Hepatic stellate cell (primary cell): ENCODE data around the gene FBXO21.
"Not testable (repeated sequence)": the region's sequence is repeated elsewhere in the genome, so short reads cannot be mapped to it uniquely, and the experiment has no call there.

Source experiments
- DNase-seq: peaks from one replicate; pipeline ENCODE4 v3.0.0; 2011; ENCODE audit warnings: low spot score

Gene FBXO21

GRCh38 chr12:117199956-117200744 lies 9.9 kb upstream of the FBXO21 start:
- DNase-seq: not testable (repeated sequence)

DNA sequence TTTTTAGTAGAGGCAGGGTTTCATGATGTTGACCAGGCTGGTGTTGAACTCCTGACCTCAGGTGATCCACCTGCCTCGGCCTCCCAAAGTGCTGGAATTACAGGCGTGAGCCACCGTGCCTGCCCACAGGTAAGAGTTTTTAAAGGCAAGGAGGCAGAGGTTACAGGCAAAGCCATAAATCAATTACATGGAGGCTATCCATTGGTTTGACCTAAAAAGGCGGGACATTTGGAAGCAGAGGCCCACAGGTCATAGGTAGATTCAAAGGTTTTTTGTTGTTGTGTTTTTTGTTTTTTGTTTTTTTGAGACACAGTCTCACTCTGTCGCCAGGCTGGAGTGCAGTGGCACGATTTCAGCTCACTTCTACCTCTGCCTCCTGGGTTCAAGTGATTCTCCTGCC lies 6.1 kb upstream of the FBXO21 start:
- DNase-seq: not testable (repeated sequence)

DNA sequence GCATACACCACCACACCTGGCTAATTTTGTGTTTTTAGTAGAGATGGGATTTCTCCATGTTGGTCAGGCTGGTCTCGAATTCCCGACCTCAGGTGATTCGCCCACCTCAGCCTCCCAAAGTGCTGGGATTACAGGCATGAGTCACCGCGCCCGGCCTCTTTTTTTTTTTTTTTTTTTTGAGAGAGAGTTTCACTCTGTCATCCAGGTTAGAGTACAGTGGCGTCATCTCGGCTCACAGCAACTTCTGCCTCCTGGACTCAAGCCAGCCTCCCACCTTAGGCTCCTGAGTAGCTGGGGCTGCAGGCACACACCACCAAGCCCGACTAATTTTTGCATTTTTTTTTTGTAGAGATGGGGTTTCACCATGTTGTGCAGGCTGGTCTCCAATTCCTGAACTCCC lies 4.8 kb upstream of the FBXO21 start:
- DNase-seq: not testable (repeated sequence)

GRCh38 chr12:117193903-117194302 lies 3.6 kb upstream of the FBXO21 start:
- DNase-seq: no peak

DNA sequence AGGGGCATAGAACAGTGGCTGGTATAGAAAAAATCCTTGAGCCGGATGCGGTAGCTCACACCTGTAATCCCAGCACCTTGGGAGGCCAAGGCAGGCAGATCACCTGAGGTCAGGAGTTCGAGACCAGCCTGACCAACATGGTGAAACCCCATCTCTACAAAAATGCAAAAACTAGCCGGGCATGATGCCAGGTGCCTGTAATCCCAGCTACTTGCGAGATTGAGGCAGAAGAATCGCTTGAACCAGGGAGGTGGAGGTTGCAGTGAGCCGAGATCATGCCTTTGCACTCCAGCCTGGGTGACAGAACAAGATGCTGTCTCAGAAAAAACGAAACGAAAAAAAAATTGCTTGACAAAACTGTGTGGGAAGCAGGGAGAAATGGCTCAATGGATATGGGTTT lies 2.3 kb upstream of the FBXO21 start:
- not testable (repeated sequence) for DNase-seq

GRCh38 chr12:117192057-117192456 lies 1.8 kb upstream of the FBXO21 start:
- DNase-seq: no peak

GRCh38 chr12:117189725-117190209 lies 503 bp downstream of the FBXO21 start:
- DNase-seq: peak; percentile 60

DNA sequence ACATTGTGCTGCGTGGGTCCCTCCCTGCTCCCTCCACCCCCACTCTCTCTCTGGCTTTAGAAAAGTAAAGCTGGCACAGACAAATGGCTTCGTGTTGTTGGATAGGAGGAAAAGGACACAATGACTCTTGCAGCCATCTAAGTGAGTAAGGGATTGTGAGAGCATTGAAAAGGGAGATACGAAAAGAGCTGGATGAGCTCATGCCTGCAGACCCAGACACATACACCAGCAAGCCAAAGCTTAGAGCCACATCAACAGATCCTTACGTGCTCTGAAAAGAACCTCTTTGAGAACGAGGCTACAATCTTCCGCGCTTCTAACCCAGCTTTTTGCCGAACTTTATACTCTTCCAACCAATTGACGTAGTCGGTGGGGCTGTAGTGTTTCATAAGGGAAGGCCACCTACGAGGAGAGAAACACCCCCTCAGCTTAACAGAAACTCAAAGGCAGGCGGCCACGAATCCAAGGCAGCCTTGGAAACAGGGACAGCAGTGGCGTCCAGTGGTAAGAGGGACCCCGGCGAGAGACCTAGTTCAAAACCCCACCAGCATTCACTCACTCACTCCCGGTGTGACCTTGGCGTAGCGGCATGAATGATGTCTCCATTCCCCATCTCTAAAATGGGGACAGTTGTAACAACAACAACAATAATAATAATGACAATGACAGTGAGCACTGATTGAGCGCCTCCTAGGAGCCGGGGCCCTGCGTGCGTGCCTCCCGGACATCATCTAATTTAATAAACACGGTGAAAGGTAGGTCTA lies 1.1 kb downstream of the FBXO21 start:
- peak; percentile 29 for DNase-seq

DNA sequence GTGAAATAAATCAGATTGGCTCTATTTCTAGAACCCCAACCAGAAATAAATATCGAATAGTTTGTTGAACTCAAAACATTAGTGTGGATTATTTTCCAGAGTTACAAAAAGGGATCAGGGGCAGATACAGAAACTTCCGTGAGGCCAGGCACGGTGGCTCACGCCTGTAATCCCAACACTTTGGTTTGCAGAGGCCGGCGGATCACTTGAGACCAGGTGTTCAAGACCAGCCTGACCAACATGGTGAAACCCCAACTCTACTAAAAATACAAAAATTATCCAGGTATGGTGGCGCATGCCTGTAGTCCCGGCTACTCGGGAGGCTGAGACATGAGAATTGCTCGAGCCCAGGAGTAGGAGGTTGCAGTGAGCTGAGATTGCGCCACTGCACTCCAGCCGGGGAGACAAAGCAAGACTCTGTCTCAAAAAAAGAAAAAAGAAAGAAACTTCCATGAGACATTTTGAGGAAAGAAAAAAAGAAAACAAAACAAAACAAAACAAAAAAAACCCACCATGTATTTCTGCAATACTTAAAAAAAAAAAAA lies 2.1 kb downstream of the FBXO21 start:
- DNase-seq: no peak

DNA sequence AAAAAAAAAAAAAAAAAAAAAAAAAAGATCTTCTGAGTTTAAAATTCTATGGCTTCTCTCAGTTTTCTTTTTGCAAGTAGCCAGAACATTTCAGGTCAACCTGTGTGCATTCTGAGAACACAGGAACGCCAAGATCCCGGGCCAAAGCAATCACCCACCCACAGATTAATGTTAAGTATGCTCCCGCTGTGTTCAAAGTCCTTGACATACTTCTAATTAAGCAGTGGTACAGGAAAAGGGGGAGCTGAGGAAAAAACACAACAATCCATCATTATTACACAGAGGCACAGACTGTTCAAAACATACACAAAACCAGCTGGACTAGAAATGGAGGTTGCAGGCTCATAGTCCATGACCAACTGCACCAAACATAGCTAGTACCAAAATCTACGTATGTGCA lies 2.8 kb downstream of the FBXO21 start:
- DNase-seq: no peak

- no peak for DNase-seq
Measured at GRCh38 chr12:117182866-117183265, 7.4 kb downstream of the FBXO21 start.

DNA sequence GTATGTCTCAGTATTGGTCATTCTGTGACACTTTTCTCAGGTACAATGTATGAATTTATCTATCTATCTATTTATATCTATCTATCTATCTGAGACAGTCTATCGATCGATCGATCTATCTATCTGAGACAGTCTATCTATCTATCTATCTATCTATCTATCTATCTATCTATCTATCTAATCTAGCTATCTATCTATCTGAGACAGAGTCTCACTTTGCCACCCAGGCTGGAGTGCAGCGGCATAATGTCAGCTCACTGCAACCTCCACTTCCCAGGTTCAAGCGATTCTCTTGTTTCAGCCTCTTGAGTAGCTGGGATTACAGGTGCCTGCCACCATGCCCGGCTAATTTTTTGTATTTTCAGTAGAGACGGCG lies 8.8 kb downstream of the FBXO21 start:
- DNase-seq: not testable (repeated sequence)

DNA sequence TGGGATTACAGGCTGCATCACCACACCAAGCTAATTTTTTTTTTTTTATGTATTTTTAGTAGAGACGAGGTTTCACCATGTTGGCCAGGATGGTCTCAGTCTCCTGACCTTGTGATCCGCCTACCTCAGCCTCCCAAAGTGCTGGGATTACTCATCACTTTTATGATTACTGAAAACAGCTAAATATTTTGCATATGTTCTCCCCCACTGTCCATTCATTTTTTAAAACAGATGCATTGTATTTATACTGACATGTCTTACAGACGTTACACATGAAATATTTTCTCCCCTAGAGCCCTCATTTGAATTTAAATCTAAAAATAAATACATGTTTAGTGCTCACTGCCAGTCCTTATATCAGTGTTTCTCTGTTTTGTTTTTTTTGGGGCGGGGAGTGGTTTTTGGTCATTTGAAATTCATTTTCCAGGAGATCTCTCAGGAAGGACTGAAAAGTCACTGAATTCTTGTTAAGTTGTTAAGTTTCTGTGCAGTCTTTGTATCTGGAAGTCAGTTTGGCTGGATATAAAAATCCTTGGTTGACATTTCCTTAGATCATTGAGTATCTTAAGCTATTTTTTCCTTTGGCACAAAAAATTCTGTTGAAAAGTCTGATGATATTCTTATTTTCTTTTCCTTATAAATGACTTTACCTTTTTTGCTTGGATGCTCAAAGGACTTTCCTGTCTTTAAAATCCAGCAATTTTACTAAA lies 9.4 kb downstream of the FBXO21 start:
- DNase-seq: no peak

- no peak for DNase-seq
Measured at GRCh38 chr12:117178745-117179144, 11.5 kb downstream of the FBXO21 start.

GRCh38 chr12:117178301-117178700 lies 12.0 kb downstream of the FBXO21 start:
- no peak for DNase-seq

- no peak for DNase-seq
Measured at GRCh38 chr12:117172168-117172567, 18.1 kb downstream of the FBXO21 start.

- no peak for DNase-seq
Measured at GRCh38 chr12:117171499-117172162, 18.6 kb downstream of the FBXO21 start.

- no peak for DNase-seq
Measured at GRCh38 chr12:117169548-117169947, 20.7 kb downstream of the FBXO21 start.

DNA sequence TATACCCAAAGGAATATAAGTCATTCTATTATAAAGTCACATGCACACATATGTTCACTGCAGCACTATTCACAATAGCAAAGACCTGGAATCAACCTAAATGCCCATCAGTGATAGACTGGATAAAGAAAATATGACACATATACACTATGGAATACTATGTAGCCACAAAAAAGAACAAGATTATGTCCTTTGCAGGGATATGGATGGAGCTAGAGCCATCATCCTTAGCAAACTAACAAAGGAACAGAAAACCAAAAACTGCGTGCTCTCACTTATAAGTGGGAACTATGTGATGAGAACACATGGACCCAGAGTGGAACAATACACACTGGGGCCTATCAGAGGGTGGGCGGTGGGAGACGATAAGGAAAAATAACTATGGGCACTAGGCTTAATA lies 21.3 kb downstream of the FBXO21 start:
- no peak for DNase-seq

DNA sequence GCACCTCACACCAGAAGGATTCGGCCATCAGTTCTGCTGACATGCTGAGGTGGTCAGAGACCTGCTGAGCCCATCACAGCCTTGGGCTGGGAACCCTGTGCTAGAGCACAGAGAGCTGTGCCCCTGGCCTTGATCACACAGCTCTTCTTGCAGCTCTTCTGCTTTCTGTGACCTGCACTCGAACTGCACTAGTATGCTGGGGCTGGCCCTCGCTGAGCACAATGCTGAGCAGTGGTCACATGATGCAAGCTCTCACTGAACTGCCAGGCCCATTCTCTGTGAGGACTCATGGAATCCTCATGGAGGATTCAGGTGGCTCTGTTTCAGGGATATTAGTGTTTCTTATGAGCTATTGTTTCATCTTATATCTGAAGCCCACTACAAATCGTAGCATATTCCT lies 22.5 kb downstream of the FBXO21 start:
- DNase-seq: no peak

- DNase-seq: no peak
Measured at GRCh38 chr12:117166107-117166506, 24.2 kb downstream of the FBXO21 start.

DNA sequence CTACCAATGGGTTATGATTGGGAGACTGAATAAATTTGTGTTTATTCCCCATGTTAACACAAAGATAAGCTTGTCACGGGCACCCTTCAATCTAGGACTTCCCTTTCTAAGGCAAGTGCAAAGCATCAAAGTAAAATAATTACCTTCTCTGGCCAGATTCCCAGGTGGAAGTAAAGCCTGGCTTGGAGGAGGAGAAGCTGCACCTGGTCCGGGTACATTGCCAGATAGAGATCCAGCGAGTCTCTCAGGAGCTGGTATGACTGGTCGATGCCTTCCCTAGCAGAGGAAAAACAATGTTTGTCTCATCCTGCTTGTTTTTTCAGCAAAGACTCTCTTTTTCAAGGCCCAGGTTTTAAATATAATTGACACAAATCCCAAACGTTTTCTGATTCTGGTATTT lies 24.9 kb downstream of the FBXO21 start:
- DNase-seq: no peak
